GM12878 (cell line): Measurements from ENCODE around the gene PLEK2. TPM values are rescaled to one million over a fixed set of nuclear protein-coding genes. Genes with fewer than 3 reads are reported as not detected.

Source experiments
- ATAC-seq: fragments of 200-7000 bp; cut with Tn5 transposase; 3 replicates; pipeline ENCODE4 v1.9.1; 2020; ENCODE audit warnings: mild to moderate bottlenecking, moderate library complexity
- BruUV-seq: library from RNA; stranded (reverse); fragments of 400-500 nt; replicated peaks from 2 replicates; lab custom pipeline; 2021; lab: Mats Ljungman, UMichigan
- CTCF ChIA-PET: fragments of 300-600 bp; sonication (Branson Sonifier 250); formaldehyde crosslinking; extraction: SDS; loops from one replicate; lab custom pipeline; 2021; ENCODE audit warnings: inconsistent platforms; lab: Yijun Ruan, JAX
- POLR2A ChIA-PET: fragments of 350-600 bp; formaldehyde crosslinking; extraction: SDS; loops from one replicate; lab custom pipeline; 2021; ENCODE audit warnings: inconsistent platforms; lab: Charles Lee
- RAD21 ChIA-PET: fragments of 300-600 bp; sonication (Branson Sonifier 250); formaldehyde crosslinking; loops from one replicate; lab custom pipeline; 2023; ENCODE audit warnings: antibody characterized with exemption; ENCODE audit not compliant: unreplicated experiment; lab: Charles Lee
- SMC1A ChIA-PET: fragments of 300-600 bp; sonication (Branson Sonifier 250); formaldehyde crosslinking; loops from one replicate; lab custom pipeline; 2023; ENCODE audit not compliant: unreplicated experiment, uncharacterized antibody; lab: Charles Lee
- DNase-seq: peaks from one replicate; pipeline ENCODE4 v3.0.0-alpha.2; 2011; ENCODE audit warnings: low read depth, low spot score
- FAIRE-seq: peaks from 3 replicates; lab custom pipeline; 2011; peaks lifted over from hg19 to GRCh38; lab: Jason Lieb, UNC
- H2AFZ ChIP-seq: 2 replicates; pipeline ENCODE4 v1.6.0; 2011; ENCODE audit warnings: low read depth, low read length, control low read depth; ENCODE audit not compliant: control insufficient read depth
- H3K27ac ChIP-seq: 2 replicates; pipeline ENCODE4 v1.5.1; 2011; ENCODE audit warnings: control low read depth; ENCODE audit not compliant: control insufficient read depth, insufficient read depth
- H3K27me3 ChIP-seq, 2 experiments: replicated peaks in 1 of 2; 2 replicates each; pipeline versions ENCODE4 v1.6.0 to v1.6.1; 2011; ENCODE audit warnings: low read length in 1 of 2; ENCODE audit not compliant: control insufficient read depth in 2 of 2, insufficient read depth in 2 of 2
- H3K36me3 ChIP-seq, 2 experiments: 2 replicates each; pipeline ENCODE4 v1.5.1; 2011; ENCODE audit warnings: low read length in 1 of 2; ENCODE audit not compliant: control insufficient read depth in 2 of 2, insufficient read depth in 2 of 2
- H3K4me1 ChIP-seq: 2 replicates; pipeline ENCODE4 v1.6.1; 2011; ENCODE audit warnings: mild to moderate bottlenecking, low read length, moderate library complexity, mixed read lengths; ENCODE audit not compliant: control insufficient read depth, insufficient read depth
- H3K4me2 ChIP-seq: 2 replicates; pipeline ENCODE4 v1.6.0; 2011; ENCODE audit warnings: control low read depth; ENCODE audit not compliant: control insufficient read depth, insufficient read depth
- H3K4me3 ChIP-seq: fragments of 200-600 bp; sonication (generic); 2 replicates; pipeline ENCODE4 v1.5.1; 2016
- H3K79me2 ChIP-seq: 2 replicates; pipeline ENCODE4 v1.6.0; 2011; ENCODE audit warnings: low read length; ENCODE audit not compliant: control insufficient read depth, insufficient read depth
- H3K9ac ChIP-seq: 2 replicates; pipeline ENCODE4 v1.8.0; 2011; ENCODE audit warnings: low read length, control low read depth, mixed read lengths; ENCODE audit not compliant: control insufficient read depth, insufficient read depth
- H3K9me3 ChIP-seq: replicated peaks from 3 replicates; pipeline ENCODE4 v1.5.1; 2011; ENCODE audit warnings: mild to moderate bottlenecking, low read length; ENCODE audit not compliant: control insufficient read depth, insufficient read depth
- H4K20me1 ChIP-seq: 2 replicates; pipeline ENCODE4 v1.6.0; 2011; ENCODE audit not compliant: control insufficient read depth, insufficient read depth
- CBX3 ChIP-seq: fragments of 200-600 bp; sonication (generic); IDR thresholded peaks from 2 replicates; pipeline ENCODE4 v1.6.1; 2016; ENCODE audit warnings: low read depth, borderline replicate concordance
- CREB1 ChIP-seq: IDR thresholded peaks from 2 replicates; pipeline ENCODE4 v1.6.1; 2012; ENCODE audit warnings: low read depth, mild to moderate bottlenecking, inconsistent platforms
- ETV6 ChIP-seq, 2 experiments: fragments of 450-650 bp in 1 of 2; IDR thresholded peaks in 1 of 2; conservative IDR thresholded peaks in 1 of 2; 2 replicates each; pipeline ENCODE4 v1.6.1; 2014; ENCODE audit warnings: antibody characterized with exemption in 1 of 2, borderline replicate concordance in 1 of 2, low read depth in 1 of 2, mild to moderate bottlenecking in 1 of 2, moderate library complexity in 1 of 2
- IKZF2 ChIP-seq, 2 experiments: fragments of 450-650 bp; IDR thresholded peaks; 2 replicates each; pipeline ENCODE4 v1.6.1; 2017; ENCODE audit warnings: mild to moderate bottlenecking in 2 of 2, moderate library complexity in 2 of 2
- NFYB ChIP-seq: IDR thresholded peaks from 2 replicates; pipeline ENCODE4 v1.6.1; 2011; ENCODE audit warnings: low read depth, mild to moderate bottlenecking, low read length, improper control_type of control experiment, moderate library complexity; ENCODE audit not compliant: insufficient read depth
- NR2C2 ChIP-seq: IDR thresholded peaks from 2 replicates; pipeline ENCODE4 v1.6.1; 2011; ENCODE audit warnings: borderline replicate concordance, low read depth; ENCODE audit not compliant: control insufficient read depth, insufficient read length
- NRF1 ChIP-seq: conservative IDR thresholded peaks from 2 replicates; pipeline ENCODE4 v1.6.1; 2011; ENCODE audit warnings: mild to moderate bottlenecking, low read depth, low read length, improper control_type of control experiment
- RAD51 ChIP-seq: fragments of 450-650 bp; IDR thresholded peaks from 2 replicates; pipeline ENCODE4 v1.6.1; 2016; ENCODE audit warnings: moderate library complexity, mild to moderate bottlenecking, inconsistent platforms
- RB1 ChIP-seq: fragments of 450-650 bp; formaldehyde crosslinking; IDR thresholded peaks from 2 replicates; pipeline ENCODE4 v1.6.1; 2017; ENCODE audit warnings: mild to moderate bottlenecking, borderline replicate concordance
- RCOR1 ChIP-seq: conservative IDR thresholded peaks from 2 replicates; pipeline ENCODE4 v1.6.1; 2012; ENCODE audit warnings: low read depth, low read length, improper control_type of control experiment
- RFX5 ChIP-seq: IDR thresholded peaks from 2 replicates; pipeline ENCODE4 v1.6.1; 2011; ENCODE audit warnings: low read depth, low read length, improper control_type of control experiment
- SMC3 ChIP-seq: IDR thresholded peaks from 2 replicates; pipeline ENCODE4 v1.6.1; 2011; ENCODE audit warnings: low read length, improper control_type of control experiment, borderline replicate concordance
- SREBF2 ChIP-seq: IDR thresholded peaks from 2 replicates; pipeline ENCODE4 v1.6.1; 2012; ENCODE audit warnings: mild to moderate bottlenecking, low read length
- TCF7 ChIP-seq: IDR thresholded peaks from 2 replicates; pipeline ENCODE4 v1.6.1; 2014; ENCODE audit warnings: antibody characterized with exemption, borderline replicate concordance
- ZBED1 ChIP-seq: IDR thresholded peaks from 2 replicates; pipeline ENCODE4 v1.6.1; 2016; ENCODE audit warnings: borderline replicate concordance
- ZNF217 ChIP-seq: fragments of 450-650 bp; IDR thresholded peaks from 2 replicates; pipeline ENCODE4 v1.6.1; 2017; ENCODE audit warnings: antibody characterized with exemption, mild to moderate bottlenecking
- ZSCAN29 ChIP-seq: fragments of 450-650 bp; IDR thresholded peaks from 2 replicates; pipeline ENCODE4 v1.6.1; 2017; ENCODE audit warnings: mild to moderate bottlenecking, moderate library complexity
- WGBS: methylation state at CpG from one replicate; pipeline ENCODE4 v1.1.6; 2016; ENCODE audit warnings: low lambda C conversion rate; ENCODE audit not compliant: insufficient replicate concordance, insufficient coverage; ENCODE audit errors: missing lambda C conversion rate; 5-methylcytosine and 5-hydroxymethylcytosine counted together
- in situ Hi-C: fragments of 300-500 bp; cut with MboI; formaldehyde crosslinking; loops from 9 replicates; pipeline ENCODE4 v1.14.3; 2018; ENCODE audit warnings: mixed read lengths
- intact Hi-C: fragments of 100-400 bp; cut with micrococcal nuclease; formaldehyde crosslinking; loops from one replicate; pipeline ENCODE4 v1.14.2; 2022; ENCODE audit not compliant: unreplicated experiment
- polyA plus RNA-seq, 11 experiments: library from polyadenylated mRNA; depleted of rRNA in 4 of 11; unstranded in 6 of 11; stranded (reverse) in 5 of 11; fragments of >200 nt; fragmentation: Nextera tagmentation in 4 of 11; fragmentation: Illumina TruSeq in 1 of 11; extraction: Ambion mirVana in 4 of 11; extraction: Trizol in 1 of 11; gene quantifications; 1 replicate in 1 of 11; 2 replicates in 10 of 11; pipeline versions ENCODE4 v1.2.1 to v1.2.3, GENCODE V29; 2011 to 2016; ENCODE audit warnings: inconsistent platforms in 2 of 11, missing spikeins in 2 of 11, low read depth in 1 of 11
- total RNA-seq, 4 experiments: library from RNA; depleted of rRNA in 3 of 4; stranded (reverse); fragments of >200 nt in 3 of 4; fragmentation: Illumina TruSeq in 1 of 4; extraction: Trizol in 1 of 4; gene quantifications; 2 replicates each; pipeline versions ENCODE4 v1.2.1 to v1.2.3, GENCODE V29; 2013 to 2021
- TF ChIP-seq, protein P1 (sequence below): fragments of 450-650 bp; IDR thresholded peaks from 2 replicates; pipeline ENCODE4 v1.6.1; 2016; ENCODE audit warnings: mild to moderate bottlenecking, moderate library complexity, borderline replicate concordance
- TF ChIP-seq, protein P2 (sequence below): fragments of 450-650 bp; IDR thresholded peaks from 2 replicates; pipeline ENCODE4 v1.6.1; 2017; ENCODE audit warnings: low read depth, mild to moderate bottlenecking, moderate library complexity
- TF ChIP-seq, protein P3 (sequence below): IDR thresholded peaks from 2 replicates; pipeline ENCODE4 v1.6.1; 2012; ENCODE audit warnings: low read length, inconsistent platforms

Gene PLEK2
- total and polyA plus RNA-seq, 10 of the 15 experiments (the other 5 are each of a cell fraction or from before 2014, with no cell fraction given), result 0.08 to 0.20 TPM; not detected in 8

DNA sequence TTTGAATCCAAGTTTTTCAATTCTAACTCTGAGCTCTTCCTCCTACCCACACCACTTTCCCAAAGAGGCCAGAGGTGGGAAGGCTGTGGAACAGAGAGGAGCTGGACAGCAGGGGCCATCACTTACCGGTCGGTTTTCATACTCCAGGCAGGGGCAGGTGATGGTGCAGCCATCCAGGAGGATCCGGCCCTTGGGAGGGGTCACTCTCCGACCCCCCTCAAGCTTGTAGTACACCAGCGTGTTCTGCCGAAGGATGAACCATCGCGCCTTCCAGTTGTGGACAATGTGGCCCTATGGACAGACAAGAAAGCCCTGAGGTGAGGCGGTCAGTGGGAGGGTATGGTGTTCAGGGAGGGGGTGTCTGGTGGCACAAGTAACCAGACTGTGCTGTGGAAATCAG is 14.4 kb downstream of the PLEK2 start:
- SMC1A ChIA-PET, result interaction anchor here (0.6 kb wide), 1 partner anchor 29 kb away, joined by 3 read pairs; no protein-coding TSS in a partner anchor
- FAIRE-seq, result no peak
- Histone ChIP-seq H3K9ac (no peak overlapping the region), H3K9me3 (no peaks in the 10 kb centered on the region), H3K4me3 (no peak overlapping the region), H3K27ac (no peak overlapping the region), H3K4me2 (no peak overlapping the region), H3K79me2 (no peaks in the 10 kb centered on the region), H2AFZ (no peak overlapping the region), H3K36me3 (no peaks in the 10 kb centered on the region), H4K20me1 (no peaks in the 10 kb centered on the region), H3K27me3 (peaks cover 0 to 4% of the 10 kb centered on the region in 2 experiments; a peak in 1 of 4 replicates), H3K4me1 (no peaks in the 10 kb centered on the region)
- RAD21 ChIA-PET, result no interaction called here
- 71% methylated on average over 9 of the region's 9 CpGs for WGBS
- in situ Hi-C loops (no loop called here), intact Hi-C loops (no loop called here)
- TF ChIP-seq, protein P1, sequence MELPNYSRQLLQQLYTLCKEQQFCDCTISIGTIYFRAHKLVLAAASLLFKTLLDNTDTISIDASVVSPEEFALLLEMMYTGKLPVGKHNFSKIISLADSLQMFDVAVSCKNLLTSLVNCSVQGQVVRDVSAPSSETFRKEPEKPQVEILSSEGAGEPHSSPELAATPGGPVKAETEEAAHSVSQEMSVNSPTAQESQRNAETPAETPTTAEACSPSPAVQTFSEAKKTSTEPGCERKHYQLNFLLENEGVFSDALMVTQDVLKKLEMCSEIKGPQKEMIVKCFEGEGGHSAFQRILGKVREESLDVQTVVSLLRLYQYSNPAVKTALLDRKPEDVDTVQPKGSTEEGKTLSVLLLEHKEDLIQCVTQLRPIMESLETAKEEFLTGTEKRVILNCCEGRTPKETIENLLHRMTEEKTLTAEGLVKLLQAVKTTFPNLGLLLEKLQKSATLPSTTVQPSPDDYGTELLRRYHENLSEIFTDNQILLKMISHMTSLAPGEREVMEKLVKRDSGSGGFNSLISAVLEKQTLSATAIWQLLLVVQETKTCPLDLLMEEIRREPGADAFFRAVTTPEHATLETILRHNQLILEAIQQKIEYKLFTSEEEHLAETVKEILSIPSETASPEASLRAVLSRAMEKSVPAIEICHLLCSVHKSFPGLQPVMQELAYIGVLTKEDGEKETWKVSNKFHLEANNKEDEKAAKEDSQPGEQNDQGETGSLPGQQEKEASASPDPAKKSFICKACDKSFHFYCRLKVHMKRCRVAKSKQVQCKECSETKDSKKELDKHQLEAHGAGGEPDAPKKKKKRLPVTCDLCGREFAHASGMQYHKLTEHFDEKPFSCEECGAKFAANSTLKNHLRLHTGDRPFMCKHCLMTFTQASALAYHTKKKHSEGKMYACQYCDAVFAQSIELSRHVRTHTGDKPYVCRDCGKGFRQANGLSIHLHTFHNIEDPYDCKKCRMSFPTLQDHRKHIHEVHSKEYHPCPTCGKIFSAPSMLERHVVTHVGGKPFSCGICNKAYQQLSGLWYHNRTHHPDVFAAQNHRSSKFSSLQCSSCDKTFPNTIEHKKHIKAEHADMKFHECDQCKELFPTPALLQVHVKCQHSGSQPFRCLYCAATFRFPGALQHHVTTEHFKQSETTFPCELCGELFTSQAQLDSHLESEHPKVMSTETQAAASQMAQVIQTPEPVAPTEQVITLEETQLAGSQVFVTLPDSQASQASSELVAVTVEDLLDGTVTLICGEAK, result no peak
- TF ChIP-seq ETV6 (conservative IDR thresholded peaks at IDR 0.05 in 1 of 2, IDR thresholded peaks at IDR 0.05 in 1 of 2; ENCODE audit: borderline replicate concordance in 1 of 2, low read depth in 1 of 2) (no peak), SMC3 (no peak), TCF7 (no peak), NFYB (no peak), ZBED1 (no peak), CBX3 (no peak), NR2C2 (no peak), CREB1 (no peak), RAD51 (no peak), ZSCAN29 (no peak), IKZF2 (IDR thresholded peaks at IDR 0.05) (no peak), RB1 (no peak), RFX5 (no peak), NRF1 (no peak), ZNF217 (no peak), SREBF2 (no peak), RCOR1 (no peak)
- TF ChIP-seq, protein P2, sequence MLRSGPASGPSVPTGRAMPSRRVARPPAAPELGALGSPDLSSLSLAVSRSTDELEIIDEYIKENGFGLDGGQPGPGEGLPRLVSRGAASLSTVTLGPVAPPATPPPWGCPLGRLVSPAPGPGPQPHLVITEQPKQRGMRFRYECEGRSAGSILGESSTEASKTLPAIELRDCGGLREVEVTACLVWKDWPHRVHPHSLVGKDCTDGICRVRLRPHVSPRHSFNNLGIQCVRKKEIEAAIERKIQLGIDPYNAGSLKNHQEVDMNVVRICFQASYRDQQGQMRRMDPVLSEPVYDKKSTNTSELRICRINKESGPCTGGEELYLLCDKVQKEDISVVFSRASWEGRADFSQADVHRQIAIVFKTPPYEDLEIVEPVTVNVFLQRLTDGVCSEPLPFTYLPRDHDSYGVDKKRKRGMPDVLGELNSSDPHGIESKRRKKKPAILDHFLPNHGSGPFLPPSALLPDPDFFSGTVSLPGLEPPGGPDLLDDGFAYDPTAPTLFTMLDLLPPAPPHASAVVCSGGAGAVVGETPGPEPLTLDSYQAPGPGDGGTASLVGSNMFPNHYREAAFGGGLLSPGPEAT, result no peak
- TF ChIP-seq, protein P3, sequence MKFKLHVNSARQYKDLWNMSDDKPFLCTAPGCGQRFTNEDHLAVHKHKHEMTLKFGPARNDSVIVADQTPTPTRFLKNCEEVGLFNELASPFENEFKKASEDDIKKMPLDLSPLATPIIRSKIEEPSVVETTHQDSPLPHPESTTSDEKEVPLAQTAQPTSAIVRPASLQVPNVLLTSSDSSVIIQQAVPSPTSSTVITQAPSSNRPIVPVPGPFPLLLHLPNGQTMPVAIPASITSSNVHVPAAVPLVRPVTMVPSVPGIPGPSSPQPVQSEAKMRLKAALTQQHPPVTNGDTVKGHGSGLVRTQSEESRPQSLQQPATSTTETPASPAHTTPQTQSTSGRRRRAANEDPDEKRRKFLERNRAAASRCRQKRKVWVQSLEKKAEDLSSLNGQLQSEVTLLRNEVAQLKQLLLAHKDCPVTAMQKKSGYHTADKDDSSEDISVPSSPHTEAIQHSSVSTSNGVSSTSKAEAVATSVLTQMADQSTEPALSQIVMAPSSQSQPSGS, result no peak
- DNase-seq, result no peak
- ATAC-seq, result no peak
- BruUV-seq, result no TSS peak
- POLR2A ChIA-PET, result no interaction called here
- CTCF ChIA-PET, result no interaction called here
